ENCODE data around the gene CGAS. TPM values are rescaled to one million over a fixed set of nuclear protein-coding genes. Genes with fewer than 3 reads are reported as not detected.

The CGAS gene
- total and polyA plus RNA-seq, 2 experiments from 2014 or later: 8.3 to 12.7 TPM

GRCh38 chr6:73418081-73418741, 33.9 kb downstream of the CGAS start:
- H3K4me3 Mint-ChIP-seq: no peak overlapping the region
- H3K27ac Mint-ChIP-seq: no peak overlapping the region; the same call in 1 of the 2 replicates

GRCh38 chr6:73413102-73413501, 39.0 kb downstream of the CGAS start:
- DNase-seq (ENCODE audit: low spot score): no peak
- Mint-ChIP-seq H3K4me1 (no peaks in the 10 kb centered on the region), H3K36me3 (ENCODE audit: low read depth) (no peaks in the 10 kb centered on the region), H3K27ac (no peak overlapping the region), H3K9me3 (no peaks in the 10 kb centered on the region), H3K27me3 (ENCODE audit: insufficient read depth, low read depth, poor library complexity) (no peaks in the 10 kb centered on the region), H3K4me3 (no peak overlapping the region)
- ATAC-seq: no peak
- 0 out of 2 replicates have a peak, but pooled peaks cover 3% of the 10 kb centered on the region for H3F3A ChIP-seq (replicated peaks; ENCODE audit: low read depth)
- no peak overlapping the region for H3K4me3 ChIP-seq
- no peaks in the 10 kb centered on the region for H3K9me2 ChIP-seq (ENCODE audit: insufficient read depth)
- no peaks in the 10 kb centered on the region for H3K4me1 ChIP-seq (ENCODE audit: insufficient read depth)
- no peaks in the 10 kb centered on the region for H3K79me2 ChIP-seq (replicated peaks; ENCODE audit: insufficient read depth)
- no peaks in the 10 kb centered on the region for H3K27me3 ChIP-seq (ENCODE audit: insufficient read depth)
- H2AFZ ChIP-seq: no peak overlapping the region
- H3K36me3 ChIP-seq (ENCODE audit: insufficient read depth): no peaks in the 10 kb centered on the region
- no peak overlapping the region for H3K4me2 ChIP-seq
- H3K27ac ChIP-seq (ENCODE audit: low read depth): no peak overlapping the region
- H4K20me1 ChIP-seq (replicated peaks; ENCODE audit: insufficient read depth): no peaks in the 10 kb centered on the region
- TF ChIP-seq ZNF114 (CRISPR knock-in tag; IDR thresholded peaks at IDR 0.05): no peak
- TF ChIP-seq POLR2AphosphoS5 (IDR thresholded peaks at IDR 0.05; ENCODE audit: low read depth): no peak
- TF ChIP-seq, protein P1, sequence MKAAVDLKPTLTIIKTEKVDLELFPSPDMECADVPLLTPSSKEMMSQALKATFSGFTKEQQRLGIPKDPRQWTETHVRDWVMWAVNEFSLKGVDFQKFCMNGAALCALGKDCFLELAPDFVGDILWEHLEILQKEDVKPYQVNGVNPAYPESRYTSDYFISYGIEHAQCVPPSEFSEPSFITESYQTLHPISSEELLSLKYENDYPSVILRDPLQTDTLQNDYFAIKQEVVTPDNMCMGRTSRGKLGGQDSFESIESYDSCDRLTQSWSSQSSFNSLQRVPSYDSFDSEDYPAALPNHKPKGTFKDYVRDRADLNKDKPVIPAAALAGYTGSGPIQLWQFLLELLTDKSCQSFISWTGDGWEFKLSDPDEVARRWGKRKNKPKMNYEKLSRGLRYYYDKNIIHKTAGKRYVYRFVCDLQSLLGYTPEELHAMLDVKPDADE (IDR thresholded peaks at IDR 0.05): no peak
- TF ChIP-seq ZNF462 (CRISPR knock-in tag; IDR thresholded peaks at IDR 0.05): no peak
- no peak for TF ChIP-seq STAT1 (IDR thresholded peaks at IDR 0.05; ENCODE audit: unreplicated experiment)
- TF ChIP-seq CREB1 (CRISPR knock-in tag; IDR thresholded peaks at IDR 0.05; ENCODE audit: low read depth): no peak

More at GRCh38 chr6:73418081-73418741, 33.9 kb downstream of the CGAS start:
- no peak overlapping the region for H3K27ac ChIP-seq (ENCODE audit: low read depth)
- H3K79me2 ChIP-seq (replicated peaks; ENCODE audit: insufficient read depth): no peaks in the 10 kb centered on the region
- H3K9me3 Mint-ChIP-seq: no peaks in the 10 kb centered on the region
- peaks cover 3% of the 10 kb centered on the region; the same call in 1 of the 2 replicates for H3F3A ChIP-seq (replicated peaks; ENCODE audit: low read depth)
- DNase-seq (ENCODE audit: low spot score) (no peak), ATAC-seq (no peak)
- H3K4me1 ChIP-seq (ENCODE audit: insufficient read depth): no peaks in the 10 kb centered on the region
- H4K20me1 ChIP-seq (replicated peaks; ENCODE audit: insufficient read depth): no peaks in the 10 kb centered on the region
- H2AFZ ChIP-seq: no peak overlapping the region
- TF ChIP-seq, protein P2, sequence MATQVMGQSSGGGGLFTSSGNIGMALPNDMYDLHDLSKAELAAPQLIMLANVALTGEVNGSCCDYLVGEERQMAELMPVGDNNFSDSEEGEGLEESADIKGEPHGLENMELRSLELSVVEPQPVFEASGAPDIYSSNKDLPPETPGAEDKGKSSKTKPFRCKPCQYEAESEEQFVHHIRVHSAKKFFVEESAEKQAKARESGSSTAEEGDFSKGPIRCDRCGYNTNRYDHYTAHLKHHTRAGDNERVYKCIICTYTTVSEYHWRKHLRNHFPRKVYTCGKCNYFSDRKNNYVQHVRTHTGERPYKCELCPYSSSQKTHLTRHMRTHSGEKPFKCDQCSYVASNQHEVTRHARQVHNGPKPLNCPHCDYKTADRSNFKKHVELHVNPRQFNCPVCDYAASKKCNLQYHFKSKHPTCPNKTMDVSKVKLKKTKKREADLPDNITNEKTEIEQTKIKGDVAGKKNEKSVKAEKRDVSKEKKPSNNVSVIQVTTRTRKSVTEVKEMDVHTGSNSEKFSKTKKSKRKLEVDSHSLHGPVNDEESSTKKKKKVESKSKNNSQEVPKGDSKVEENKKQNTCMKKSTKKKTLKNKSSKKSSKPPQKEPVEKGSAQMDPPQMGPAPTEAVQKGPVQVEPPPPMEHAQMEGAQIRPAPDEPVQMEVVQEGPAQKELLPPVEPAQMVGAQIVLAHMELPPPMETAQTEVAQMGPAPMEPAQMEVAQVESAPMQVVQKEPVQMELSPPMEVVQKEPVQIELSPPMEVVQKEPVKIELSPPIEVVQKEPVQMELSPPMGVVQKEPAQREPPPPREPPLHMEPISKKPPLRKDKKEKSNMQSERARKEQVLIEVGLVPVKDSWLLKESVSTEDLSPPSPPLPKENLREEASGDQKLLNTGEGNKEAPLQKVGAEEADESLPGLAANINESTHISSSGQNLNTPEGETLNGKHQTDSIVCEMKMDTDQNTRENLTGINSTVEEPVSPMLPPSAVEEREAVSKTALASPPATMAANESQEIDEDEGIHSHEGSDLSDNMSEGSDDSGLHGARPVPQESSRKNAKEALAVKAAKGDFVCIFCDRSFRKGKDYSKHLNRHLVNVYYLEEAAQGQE (IDR thresholded peaks at IDR 0.05; ENCODE audit: unreplicated experiment): no peak
- TF ChIP-seq STAT1 (IDR thresholded peaks at IDR 0.05; ENCODE audit: unreplicated experiment): no peak
- H3K36me3 ChIP-seq (ENCODE audit: insufficient read depth): no peaks in the 10 kb centered on the region
- H3K4me2 ChIP-seq: no peak overlapping the region
- no peak overlapping the region for H3K4me3 ChIP-seq
- H3K27me3 ChIP-seq (ENCODE audit: insufficient read depth): no peaks in the 10 kb centered on the region
- H3K9me2 ChIP-seq (ENCODE audit: insufficient read depth): no peaks in the 10 kb centered on the region
- no peaks in the 10 kb centered on the region for H3K36me3 Mint-ChIP-seq (ENCODE audit: low read depth)
- H3K4me1 Mint-ChIP-seq: no peaks in the 10 kb centered on the region
- H3K27me3 Mint-ChIP-seq (ENCODE audit: insufficient read depth, low read depth, poor library complexity): no peaks in the 10 kb centered on the region

All from GM23338 (cell line).